Neuronal stem cell (in vitro differentiated cells): ENCODE data around the gene SLC9A9.

Experiments used
- DNase-seq: peaks from one replicate; pipeline ENCODE4 v3.0.0-alpha.2; 2013; ENCODE audit warnings: low spot score
- H2AFZ ChIP-seq: one replicate; pipeline ENCODE4 v1.6.1; 2013; ENCODE audit warnings: mild to moderate bottlenecking, low read length, inconsistent platforms
- H2AK5ac ChIP-seq: 2 replicates; pipeline ENCODE4 v1.6.1; 2013; ENCODE audit warnings: low read depth, mild to moderate bottlenecking, inconsistent platforms, low read length, moderate library complexity, mixed read lengths
- H2BK120ac ChIP-seq: 2 replicates; pipeline ENCODE4 v1.6.1; 2013; ENCODE audit warnings: low read depth, mild to moderate bottlenecking, inconsistent platforms, low read length, moderate library complexity, mixed read lengths
- H2BK12ac ChIP-seq: one replicate; pipeline ENCODE4 v1.6.1; 2013; ENCODE audit warnings: low read length, inconsistent platforms
- H2BK15ac ChIP-seq: 2 replicates; pipeline ENCODE4 v1.6.1; 2013; ENCODE audit warnings: mild to moderate bottlenecking, low read length, inconsistent platforms, mixed read lengths
- H2BK5ac ChIP-seq: one replicate; pipeline ENCODE4 v1.6.1; 2013; ENCODE audit warnings: inconsistent platforms, mild to moderate bottlenecking, low read length, moderate library complexity
- H3K14ac ChIP-seq: one replicate; pipeline ENCODE4 v1.6.1; 2013; ENCODE audit warnings: low read length, inconsistent platforms
- H3K18ac ChIP-seq: 2 replicates; pipeline ENCODE4 v1.6.1; 2013; ENCODE audit warnings: low read length, inconsistent platforms
- H3K23ac ChIP-seq: 2 replicates; pipeline ENCODE4 v1.6.1; 2013; ENCODE audit warnings: low read depth, mild to moderate bottlenecking, mixed read lengths, low read length, inconsistent platforms; ENCODE audit not compliant: poor library complexity
- H3K27ac ChIP-seq: replicated peaks from 3 replicates; pipeline ENCODE4 v1.5.1; 2013; ENCODE audit warnings: low read length, inconsistent platforms
- H3K27me3 ChIP-seq, 3 experiments: 2 replicates each; pipeline ENCODE4 v1.6.1; 2013; ENCODE audit warnings: low read length in 3 of 3, mild to moderate bottlenecking in 2 of 3, inconsistent platforms in 1 of 3, low read depth in 1 of 3, mixed read lengths in 1 of 3, moderate library complexity in 1 of 3; ENCODE audit not compliant: control insufficient read depth in 3 of 3, insufficient read depth in 3 of 3
- H3K36me3 ChIP-seq, 2 donors: replicated peaks in 1 of 2; 2 replicates each; pipeline ENCODE4 v1.6.1; 2013; ENCODE audit warnings: low read length in 2 of 2; ENCODE audit not compliant: control insufficient read depth in 2 of 2, insufficient read depth in 2 of 2
- H3K4ac ChIP-seq: 2 replicates; pipeline ENCODE4 v1.6.1; 2013; ENCODE audit warnings: inconsistent platforms, mild to moderate bottlenecking, low read length, moderate library complexity
- H3K4me1 ChIP-seq, 2 donors: 1 replicate in 1 of 2; 2 replicates in 1 of 2; pipeline ENCODE4 v1.6.1; 2013; ENCODE audit warnings: low read length in 2 of 2, low read depth in 1 of 2; ENCODE audit not compliant: control insufficient read depth in 2 of 2, insufficient read depth in 1 of 2
- H3K4me2 ChIP-seq: one replicate; pipeline ENCODE4 v1.6.1; 2013; ENCODE audit warnings: mild to moderate bottlenecking, low read length, inconsistent platforms; ENCODE audit not compliant: insufficient read depth, poor library complexity, severe bottlenecking
- H3K4me3 ChIP-seq, 2 donors: 2 replicates each; pipeline ENCODE4 v1.5.1; 2013; ENCODE audit warnings: low read length in 2 of 2, mild to moderate bottlenecking in 2 of 2, inconsistent platforms in 1 of 2, moderate library complexity in 1 of 2
- H3K79me1 ChIP-seq: one replicate; pipeline ENCODE4 v1.6.1; 2013; ENCODE audit warnings: low read depth, mild to moderate bottlenecking, inconsistent platforms, low read length, moderate library complexity
- H3K9ac ChIP-seq: one replicate; pipeline ENCODE4 v1.6.1; 2013; ENCODE audit warnings: mild to moderate bottlenecking, low read depth, low read length, inconsistent platforms; ENCODE audit not compliant: poor library complexity
- H3K9me3 ChIP-seq, 2 donors: replicated peaks in 1 of 2; 2 replicates each; pipeline versions ENCODE3 to v1.6.1; 2013; ENCODE audit warnings: low read length in 2 of 2, mild to moderate bottlenecking in 2 of 2, inconsistent platforms in 1 of 2, low read depth in 1 of 2, mixed read lengths in 1 of 2, moderate library complexity in 1 of 2; ENCODE audit not compliant: control insufficient read depth in 2 of 2, insufficient read depth in 1 of 2
- H4K8ac ChIP-seq: one replicate; pipeline ENCODE4 v1.6.1; 2013; ENCODE audit warnings: low read depth, mild to moderate bottlenecking, inconsistent platforms, low read length, moderate library complexity
- H4K91ac ChIP-seq: one replicate; pipeline ENCODE4 v1.6.1; 2013; ENCODE audit warnings: low read length, low read depth, mild to moderate bottlenecking, inconsistent platforms; ENCODE audit not compliant: poor library complexity
- WGBS, 2 donors: extraction: QIAGEN DNeasy Blood & Tissue Kit; methylation state at CpG; one replicate each; pipeline ENCODE4 v1.1.7; 2013; ENCODE audit warnings: missing lambda C conversion rate in 2 of 2, mixed read lengths in 1 of 2; ENCODE audit not compliant: insufficient read length in 2 of 2, insufficient replicate concordance in 1 of 2; ENCODE audit errors: extremely low coverage in 2 of 2; 5-methylcytosine and 5-hydroxymethylcytosine counted together

SLC9A9 gene

GRCh38 chr3:143271136-143271535 is 577.1 kb downstream of the SLC9A9 start:
- DNase-seq = no peak
- no peak overlapping the region for H3K23ac ChIP-seq
- no peak overlapping the region for H4K8ac ChIP-seq
- H2AFZ ChIP-seq = no peak overlapping the region
- no peak overlapping the region for H2BK120ac ChIP-seq
- no peaks in the 10 kb centered on the region for H3K79me1 ChIP-seq
- H2AK5ac ChIP-seq = no peak overlapping the region
- H3K4ac ChIP-seq = no peak overlapping the region
- H2BK5ac ChIP-seq = no peak overlapping the region
- no peak overlapping the region for H3K9ac ChIP-seq
- H2BK15ac ChIP-seq = no peak overlapping the region
- no peaks in the 10 kb centered on the region for H3K36me3 ChIP-seq
- H3K14ac ChIP-seq = no peak overlapping the region
- H3K4me1 ChIP-seq = peaks cover 0 to 2% of the 10 kb centered on the region in 2 donors
- no peak overlapping the region for H4K91ac ChIP-seq
- WGBS, 2 donors = no CpG with 5 or more reads among the region's 2 CpGs
- no peak overlapping the region for H3K4me2 ChIP-seq
- no peak overlapping the region for H2BK12ac ChIP-seq
- H3K18ac ChIP-seq = no peak overlapping the region
- H3K27ac ChIP-seq = no peak overlapping the region
- H3K9me3 ChIP-seq = no peaks in the 10 kb centered on the region
- H3K27me3 ChIP-seq = no peaks in the 10 kb centered on the region
- no peak overlapping the region for H3K4me3 ChIP-seq

GRCh38 chr3:143269741-143270140 is 578.5 kb downstream of the SLC9A9 start:
- Histone ChIP-seq H2AK5ac (no peak overlapping the region), H3K4me3 (no peak overlapping the region), H3K14ac (no peak overlapping the region), H2BK15ac (no peak overlapping the region), H2BK5ac (no peak overlapping the region), H3K27ac (no peak overlapping the region), H3K4me2 (no peak overlapping the region), H3K27me3 (no peaks in the 10 kb centered on the region), H2BK12ac (no peak overlapping the region), H3K4ac (no peak overlapping the region), H4K8ac (no peak overlapping the region), H3K18ac (no peak overlapping the region), H3K9ac (no peak overlapping the region), H2AFZ (no peak overlapping the region), H2BK120ac (no peak overlapping the region), H4K91ac (no peak overlapping the region), H3K23ac (no peak overlapping the region), H3K79me1 (no peaks in the 10 kb centered on the region), H3K9me3 (no peaks in the 10 kb centered on the region), H3K36me3 (no peaks in the 10 kb centered on the region), H3K4me1 (peaks cover 1 to 2% of the 10 kb centered on the region in 2 donors)
- DNase-seq = no peak
- no CpG with 5 or more reads among the region's 3 CpGs for WGBS, 2 donors

DNA sequence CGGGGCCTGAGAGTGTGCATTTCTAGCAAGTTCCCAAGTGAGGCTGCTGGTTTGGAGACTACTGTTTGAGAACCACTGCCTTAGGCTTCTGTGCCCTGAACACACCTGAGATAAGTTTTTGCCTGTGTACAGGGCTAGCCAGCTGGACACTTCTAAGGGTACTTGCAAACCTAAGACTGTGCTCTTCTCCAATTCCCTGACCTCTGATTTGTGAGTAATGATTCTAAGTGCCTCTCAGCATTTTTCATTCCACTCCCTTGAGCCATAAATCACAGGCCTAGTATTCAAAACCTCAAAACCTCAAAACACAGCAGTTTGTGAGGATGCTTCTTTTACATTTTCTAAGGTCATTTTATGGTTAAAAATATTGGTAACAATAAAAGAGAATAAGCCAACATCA is 580.3 kb downstream of the SLC9A9 start:
- Histone ChIP-seq H4K8ac (no peak overlapping the region), H2BK120ac (no peak overlapping the region), H2BK12ac (no peak overlapping the region), H3K4ac (no peak overlapping the region), H2AFZ (no peak overlapping the region), H4K91ac (no peak overlapping the region), H2AK5ac (no peak overlapping the region), H3K4me2 (no peak overlapping the region), H3K23ac (no peak overlapping the region), H3K14ac (no peak overlapping the region), H3K27ac (no peak overlapping the region), H3K79me1 (no peaks in the 10 kb centered on the region), H3K18ac (no peak overlapping the region), H3K9me3 (peaks cover 0 to 7% of the 10 kb centered on the region in 2 donors), H2BK5ac (no peak overlapping the region), H3K36me3 (no peaks in the 10 kb centered on the region), H3K27me3 (no peaks in the 10 kb centered on the region), H3K9ac (no peak overlapping the region), H3K4me1 (peaks cover 1 to 2% of the 10 kb centered on the region in 2 donors), H2BK15ac (no peak overlapping the region), H3K4me3 (no peak overlapping the region)
- no peak for DNase-seq
- WGBS, 2 donors = no CpG with 5 or more reads among the region's 1 CpG

GRCh38 chr3:143266927-143267326 is 581.3 kb downstream of the SLC9A9 start:
- no peak overlapping the region for H3K23ac ChIP-seq
- H4K8ac ChIP-seq = no peak overlapping the region
- H3K79me1 ChIP-seq = no peaks in the 10 kb centered on the region
- no peak overlapping the region for H3K4ac ChIP-seq
- peaks cover 1 to 2% of the 10 kb centered on the region in 2 donors for H3K4me1 ChIP-seq
- H4K91ac ChIP-seq = no peak overlapping the region
- H3K27ac ChIP-seq = no peak overlapping the region
- H3K9ac ChIP-seq = no peak overlapping the region
- H3K9me3 ChIP-seq = peaks cover 0 to 10% of the 10 kb centered on the region in 2 donors
- H3K36me3 ChIP-seq = no peaks in the 10 kb centered on the region
- no peak overlapping the region for H2BK120ac ChIP-seq
- H2BK12ac ChIP-seq = no peak overlapping the region
- no peaks in the 10 kb centered on the region for H3K27me3 ChIP-seq
- no peak overlapping the region for H3K4me2 ChIP-seq
- no peak overlapping the region for H2BK15ac ChIP-seq
- H2BK5ac ChIP-seq = no peak overlapping the region
- DNase-seq = no peak
- H3K14ac ChIP-seq = no peak overlapping the region
- peak overlapping the region; percentile 4 for H2AFZ ChIP-seq
- H3K18ac ChIP-seq = no peak overlapping the region
- H3K4me3 ChIP-seq = no peak overlapping the region
- H2AK5ac ChIP-seq = no peak overlapping the region
